ENCODE results near the gene GID8. TPM values are rescaled to one million over a fixed set of nuclear protein-coding genes. Genes with fewer than 3 reads are reported as not detected.

The GID8 gene
- polyA plus RNA-seq, 1 donor from 2014 or later, result 54.8 TPM

DNA sequence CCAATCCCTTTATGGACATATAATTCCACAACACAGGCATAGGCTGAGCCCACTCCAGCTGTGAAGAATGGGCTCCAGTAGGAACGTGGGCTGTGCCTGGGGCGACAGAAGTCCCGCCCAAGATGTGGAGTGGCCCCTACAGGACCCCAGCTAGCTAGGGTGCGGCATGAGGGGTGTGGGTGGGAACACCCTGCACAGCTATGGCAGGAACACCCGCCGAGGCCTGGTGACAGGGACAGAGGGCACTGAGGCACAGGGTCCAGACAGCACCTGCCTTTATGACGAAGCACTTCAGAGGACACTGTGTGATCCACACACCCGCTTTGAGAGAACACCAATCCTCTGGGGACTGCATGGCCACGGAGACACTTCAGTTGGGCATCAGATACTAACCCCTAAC lies 48.1 kb upstream of the GID8 start:
- Histone ChIP-seq H3F3A (ENCODE audit: insufficient read depth, low read length, poor library complexity, severe bottlenecking) (no peaks in the 10 kb centered on the region), H4K20me1 (ENCODE audit: insufficient read depth) (no peaks in the 10 kb centered on the region), H3K9me3 (ENCODE audit: low read length) (no peaks in the 10 kb centered on the region), H3K27ac (ENCODE audit: low read length) (no peak overlapping the region), H2AFZ (ENCODE audit: low read depth, low read length) (no peak overlapping the region), H3K9me2 (ENCODE audit: insufficient read depth, low read length) (no peaks in the 10 kb centered on the region), H3K4me2 (ENCODE audit: low read length) (no peak overlapping the region), H3K4me3 (ENCODE audit: low read length) (no peak overlapping the region), H3K36me3 (ENCODE audit: insufficient read depth, low read length) (peaks cover 13% of the 10 kb centered on the region), H3K27me3 (ENCODE audit: insufficient read depth, low read depth, low read length) (no peaks in the 10 kb centered on the region), H3K9ac (ENCODE audit: low read length) (no peak overlapping the region), H3K79me2 (replicated peaks; ENCODE audit: insufficient read depth, low read length) (no peaks in the 10 kb centered on the region)
- no peak for TF ChIP-seq POLR2AphosphoS5 (IDR thresholded peaks at IDR 0.05)
- TF ChIP-seq, protein P1, sequence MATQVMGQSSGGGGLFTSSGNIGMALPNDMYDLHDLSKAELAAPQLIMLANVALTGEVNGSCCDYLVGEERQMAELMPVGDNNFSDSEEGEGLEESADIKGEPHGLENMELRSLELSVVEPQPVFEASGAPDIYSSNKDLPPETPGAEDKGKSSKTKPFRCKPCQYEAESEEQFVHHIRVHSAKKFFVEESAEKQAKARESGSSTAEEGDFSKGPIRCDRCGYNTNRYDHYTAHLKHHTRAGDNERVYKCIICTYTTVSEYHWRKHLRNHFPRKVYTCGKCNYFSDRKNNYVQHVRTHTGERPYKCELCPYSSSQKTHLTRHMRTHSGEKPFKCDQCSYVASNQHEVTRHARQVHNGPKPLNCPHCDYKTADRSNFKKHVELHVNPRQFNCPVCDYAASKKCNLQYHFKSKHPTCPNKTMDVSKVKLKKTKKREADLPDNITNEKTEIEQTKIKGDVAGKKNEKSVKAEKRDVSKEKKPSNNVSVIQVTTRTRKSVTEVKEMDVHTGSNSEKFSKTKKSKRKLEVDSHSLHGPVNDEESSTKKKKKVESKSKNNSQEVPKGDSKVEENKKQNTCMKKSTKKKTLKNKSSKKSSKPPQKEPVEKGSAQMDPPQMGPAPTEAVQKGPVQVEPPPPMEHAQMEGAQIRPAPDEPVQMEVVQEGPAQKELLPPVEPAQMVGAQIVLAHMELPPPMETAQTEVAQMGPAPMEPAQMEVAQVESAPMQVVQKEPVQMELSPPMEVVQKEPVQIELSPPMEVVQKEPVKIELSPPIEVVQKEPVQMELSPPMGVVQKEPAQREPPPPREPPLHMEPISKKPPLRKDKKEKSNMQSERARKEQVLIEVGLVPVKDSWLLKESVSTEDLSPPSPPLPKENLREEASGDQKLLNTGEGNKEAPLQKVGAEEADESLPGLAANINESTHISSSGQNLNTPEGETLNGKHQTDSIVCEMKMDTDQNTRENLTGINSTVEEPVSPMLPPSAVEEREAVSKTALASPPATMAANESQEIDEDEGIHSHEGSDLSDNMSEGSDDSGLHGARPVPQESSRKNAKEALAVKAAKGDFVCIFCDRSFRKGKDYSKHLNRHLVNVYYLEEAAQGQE (IDR thresholded peaks at IDR 0.05; ENCODE audit: borderline replicate concordance), result no peak

GRCh38 chr20:62890444-62890843 lies 47.5 kb upstream of the GID8 start:
- H3K4me3 ChIP-seq (ENCODE audit: low read length), result no peak overlapping the region
- H3K9me2 ChIP-seq (ENCODE audit: insufficient read depth, low read length), result no peaks in the 10 kb centered on the region
- H3K27me3 ChIP-seq (ENCODE audit: insufficient read depth, low read depth, low read length), result no peaks in the 10 kb centered on the region
- no peaks in the 10 kb centered on the region for H3K9me3 ChIP-seq (ENCODE audit: low read length)
- H3F3A ChIP-seq (ENCODE audit: insufficient read depth, low read length, poor library complexity, severe bottlenecking), result no peaks in the 10 kb centered on the region
- no peak overlapping the region for H3K27ac ChIP-seq (ENCODE audit: low read length)
- TF ChIP-seq EP300 (conservative IDR thresholded peaks at IDR 0.05; ENCODE audit: poor library complexity, severe bottlenecking) (no peak), POLR2AphosphoS5 (IDR thresholded peaks at IDR 0.05) (no peak), EZH2 (IDR thresholded peaks at IDR 0.05; ENCODE audit: borderline replicate concordance, insufficient read depth, low read length, poor library complexity, severe bottlenecking) (no peak), RAD21 (conservative IDR thresholded peaks at IDR 0.05) (no peak), SMC3 (conservative IDR thresholded peaks at IDR 0.05; ENCODE audit: poor library complexity) (no peak), MXI1 (conservative IDR thresholded peaks at IDR 0.05; ENCODE audit: poor library complexity, severe bottlenecking) (no peak), TAF1 (IDR thresholded peaks at IDR 0.05; ENCODE audit: low read depth) (no peak)
- TF ChIP-seq, protein P2, sequence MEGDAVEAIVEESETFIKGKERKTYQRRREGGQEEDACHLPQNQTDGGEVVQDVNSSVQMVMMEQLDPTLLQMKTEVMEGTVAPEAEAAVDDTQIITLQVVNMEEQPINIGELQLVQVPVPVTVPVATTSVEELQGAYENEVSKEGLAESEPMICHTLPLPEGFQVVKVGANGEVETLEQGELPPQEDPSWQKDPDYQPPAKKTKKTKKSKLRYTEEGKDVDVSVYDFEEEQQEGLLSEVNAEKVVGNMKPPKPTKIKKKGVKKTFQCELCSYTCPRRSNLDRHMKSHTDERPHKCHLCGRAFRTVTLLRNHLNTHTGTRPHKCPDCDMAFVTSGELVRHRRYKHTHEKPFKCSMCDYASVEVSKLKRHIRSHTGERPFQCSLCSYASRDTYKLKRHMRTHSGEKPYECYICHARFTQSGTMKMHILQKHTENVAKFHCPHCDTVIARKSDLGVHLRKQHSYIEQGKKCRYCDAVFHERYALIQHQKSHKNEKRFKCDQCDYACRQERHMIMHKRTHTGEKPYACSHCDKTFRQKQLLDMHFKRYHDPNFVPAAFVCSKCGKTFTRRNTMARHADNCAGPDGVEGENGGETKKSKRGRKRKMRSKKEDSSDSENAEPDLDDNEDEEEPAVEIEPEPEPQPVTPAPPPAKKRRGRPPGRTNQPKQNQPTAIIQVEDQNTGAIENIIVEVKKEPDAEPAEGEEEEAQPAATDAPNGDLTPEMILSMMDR (IDR thresholded peaks at IDR 0.05; ENCODE audit: poor library complexity, severe bottlenecking), result no peak
- TF ChIP-seq, protein P1 (IDR thresholded peaks at IDR 0.05; ENCODE audit: borderline replicate concordance), result no peak
- H3K79me2 ChIP-seq (replicated peaks; ENCODE audit: insufficient read depth, low read length), result no peaks in the 10 kb centered on the region
- H3K9ac ChIP-seq (ENCODE audit: low read length), result no peak overlapping the region
- H4K20me1 ChIP-seq (ENCODE audit: insufficient read depth), result no peaks in the 10 kb centered on the region
- H3K36me3 ChIP-seq (ENCODE audit: insufficient read depth, low read length), result peaks cover 13% of the 10 kb centered on the region
- no peak overlapping the region for H2AFZ ChIP-seq (ENCODE audit: low read depth, low read length)
- H3K4me2 ChIP-seq (ENCODE audit: low read length), result no peak overlapping the region
